DOHH2 (cell line): Measurements from ENCODE around the gene KL.

Experiments used
- H3F3A ChIP-seq: fragments of 200-600 bp; sonication (generic), shearing (Covaris generic); 2 replicates; pipeline ENCODE4 v1.6.0; 2016; ENCODE audit warnings: antibody characterized with exemption, mild to moderate bottlenecking; ENCODE audit not compliant: control insufficient read depth, insufficient read depth
- H3K27ac ChIP-seq: fragments of 200-600 bp; sonication (generic); 2 replicates; pipeline ENCODE4 v1.5.1; 2014; ENCODE audit warnings: low read depth, mild to moderate bottlenecking, low read length, moderate library complexity
- H3K27me3 ChIP-seq: fragments of 200-600 bp; sonication (generic); 2 replicates; pipeline ENCODE4 v1.6.1; 2014; ENCODE audit warnings: mild to moderate bottlenecking, low read length, mixed read lengths; ENCODE audit not compliant: control insufficient read depth
- H3K36me3 ChIP-seq: fragments of 200-600 bp; sonication (generic); 2 replicates; pipeline ENCODE4 v1.6.1; 2014; ENCODE audit warnings: mild to moderate bottlenecking, low read length, moderate library complexity, mixed read lengths; ENCODE audit not compliant: control insufficient read depth
- H3K4me1 ChIP-seq: fragments of 200-600 bp; sonication (generic); 2 replicates; pipeline ENCODE4 v1.6.1; 2014; ENCODE audit warnings: mild to moderate bottlenecking, low read length, mixed read lengths; ENCODE audit not compliant: control insufficient read depth
- H3K4me2 ChIP-seq: fragments of 200-600 bp; sonication (generic); 2 replicates; pipeline ENCODE4 v1.6.0; 2014; ENCODE audit warnings: mild to moderate bottlenecking, low read length, moderate library complexity
- H3K4me3 ChIP-seq: fragments of 200-600 bp; sonication (generic); 2 replicates; pipeline ENCODE4 v1.5.1; 2014; ENCODE audit warnings: mild to moderate bottlenecking, low read length, mixed read lengths
- H3K79me2 ChIP-seq: fragments of 200-600 bp; sonication (generic); 2 replicates; pipeline ENCODE4 v1.6.1; 2014; ENCODE audit warnings: mild to moderate bottlenecking, low read length, mixed read lengths; ENCODE audit not compliant: control insufficient read depth
- H3K9me2 ChIP-seq: fragments of 200-600 bp; sonication (generic); replicated peaks from 2 replicates; pipeline ENCODE4 v1.6.1; 2014; ENCODE audit warnings: mild to moderate bottlenecking, low read length, mixed read lengths; ENCODE audit not compliant: control insufficient read depth
- H3K9me3 ChIP-seq: fragments of 200-600 bp; sonication (generic); 2 replicates; pipeline ENCODE4 v1.6.1; 2014; ENCODE audit warnings: antibody characterized with exemption, low read length, mixed read lengths; ENCODE audit not compliant: control insufficient read depth, insufficient read depth
- H4K20me1 ChIP-seq: fragments of 200-600 bp; sonication (generic); 2 replicates; pipeline ENCODE4 v1.6.0; 2014; ENCODE audit warnings: low read depth, mild to moderate bottlenecking, antibody characterized with exemption, low read length, moderate library complexity; ENCODE audit not compliant: control insufficient read depth, insufficient read depth
- CTCF ChIP-seq: fragments of 200-600 bp; sonication (generic); IDR thresholded peaks from one replicate; pipeline ENCODE4 v1.5.1; 2014; ENCODE audit warnings: antibody characterized with exemption, mild to moderate bottlenecking, low read depth, low read length; ENCODE audit not compliant: poor library complexity, severe bottlenecking
- EZH2phosphoT487 ChIP-seq: fragments of 200-600 bp; sonication (generic); IDR thresholded peaks from 2 replicates; pipeline ENCODE4 v1.6.1; 2017; ENCODE audit warnings: borderline replicate concordance, mild to moderate bottlenecking, antibody characterized with exemption, low read length, moderate library complexity, mixed read lengths

KL gene

GRCh38 chr13:33111414-33112110 is 95.3 kb downstream of the KL start:
- no peaks in the 10 kb centered on the region for H3K36me3 ChIP-seq
- no peaks in the 10 kb centered on the region for H3K9me3 ChIP-seq
- no peaks in the 10 kb centered on the region for H3F3A ChIP-seq
- H3K4me1 ChIP-seq = peaks cover 47% of the 10 kb centered on the region
- no peaks in the 10 kb centered on the region for H3K79me2 ChIP-seq
- no peak for TF ChIP-seq EZH2phosphoT487
- TF ChIP-seq CTCF = no peak
- no peaks in the 10 kb centered on the region for H3K27me3 ChIP-seq
- peak overlapping the region; percentile 80 for H3K27ac ChIP-seq
- no peaks in the 10 kb centered on the region for H3K9me2 ChIP-seq
- peak overlapping the region; percentile 91 for H3K4me2 ChIP-seq
- H3K4me3 ChIP-seq = peak overlapping the region; percentile 69
- H4K20me1 ChIP-seq = no peaks in the 10 kb centered on the region

GRCh38 chr13:33112766-33113165 is 96.5 kb downstream of the KL start:
- Histone ChIP-seq H3K9me2 (no peaks in the 10 kb centered on the region), H3K36me3 (no peaks in the 10 kb centered on the region)

GRCh38 chr13:33114146-33114545 is 97.9 kb downstream of the KL start:
- Histone ChIP-seq H3K27me3 (no peaks in the 10 kb centered on the region), H3K4me3 (no peak overlapping the region), H4K20me1 (no peaks in the 10 kb centered on the region), H3K4me1 (peaks cover 29% of the 10 kb centered on the region), H3K9me2 (no peaks in the 10 kb centered on the region), H3F3A (no peaks in the 10 kb centered on the region), H3K4me2 (no peak overlapping the region), H3K36me3 (no peaks in the 10 kb centered on the region), H3K27ac (no peak overlapping the region), H3K79me2 (no peaks in the 10 kb centered on the region), H3K9me3 (no peaks in the 10 kb centered on the region)
- TF ChIP-seq EZH2phosphoT487 = no peak
- TF ChIP-seq CTCF = no peak

More at GRCh38 chr13:33112766-33113165, 96.5 kb downstream of the KL start:
- H3F3A ChIP-seq = no peaks in the 10 kb centered on the region
- H3K4me2 ChIP-seq = no peak overlapping the region
- no peak for TF ChIP-seq EZH2phosphoT487
- no peak for TF ChIP-seq CTCF
- no peaks in the 10 kb centered on the region for H3K9me3 ChIP-seq
- H3K27ac ChIP-seq = no peak overlapping the region
- H3K79me2 ChIP-seq = no peaks in the 10 kb centered on the region
- H3K4me1 ChIP-seq = peaks cover 35% of the 10 kb centered on the region
- no peaks in the 10 kb centered on the region for H3K27me3 ChIP-seq
- no peak overlapping the region for H3K4me3 ChIP-seq
- no peaks in the 10 kb centered on the region for H4K20me1 ChIP-seq
